Jurkat, Clone E6-1 (cell line): Measurements from ENCODE around the gene CALD1.

ENCODE experiments used
- DNase-seq: peaks from one replicate; pipeline ENCODE4 v3.0.0-alpha.2; 2011; ENCODE audit warnings: low read depth, low spot score
- H3K4me3 ChIP-seq: 2 replicates; pipeline ENCODE4 v1.5.1; 2011; ENCODE audit warnings: mild to moderate bottlenecking, low read length, control low read depth, moderate library complexity

CALD1 gene

DNA sequence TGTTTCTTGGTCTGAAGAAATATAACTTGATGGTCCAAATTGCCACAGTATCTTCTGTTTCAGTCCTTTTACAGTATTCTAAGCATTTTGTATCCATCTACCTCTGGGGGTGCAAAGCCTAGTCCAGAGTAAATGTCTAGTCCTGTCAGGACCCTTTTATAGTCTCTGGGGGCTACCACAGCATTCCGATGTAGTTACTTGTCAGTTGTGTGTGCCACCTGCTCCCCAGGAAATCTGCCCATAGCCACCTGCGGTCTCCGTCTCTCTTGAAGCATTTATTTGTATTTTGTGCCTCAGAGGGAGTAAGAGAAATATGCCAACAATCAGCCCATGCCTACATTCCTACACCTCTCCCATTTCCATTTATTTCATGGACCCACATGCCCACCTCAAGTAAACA is 219.7 kb downstream of the CALD1 start:
- no peak for DNase-seq
- H3K4me3 ChIP-seq: no peak overlapping the region

DNA sequence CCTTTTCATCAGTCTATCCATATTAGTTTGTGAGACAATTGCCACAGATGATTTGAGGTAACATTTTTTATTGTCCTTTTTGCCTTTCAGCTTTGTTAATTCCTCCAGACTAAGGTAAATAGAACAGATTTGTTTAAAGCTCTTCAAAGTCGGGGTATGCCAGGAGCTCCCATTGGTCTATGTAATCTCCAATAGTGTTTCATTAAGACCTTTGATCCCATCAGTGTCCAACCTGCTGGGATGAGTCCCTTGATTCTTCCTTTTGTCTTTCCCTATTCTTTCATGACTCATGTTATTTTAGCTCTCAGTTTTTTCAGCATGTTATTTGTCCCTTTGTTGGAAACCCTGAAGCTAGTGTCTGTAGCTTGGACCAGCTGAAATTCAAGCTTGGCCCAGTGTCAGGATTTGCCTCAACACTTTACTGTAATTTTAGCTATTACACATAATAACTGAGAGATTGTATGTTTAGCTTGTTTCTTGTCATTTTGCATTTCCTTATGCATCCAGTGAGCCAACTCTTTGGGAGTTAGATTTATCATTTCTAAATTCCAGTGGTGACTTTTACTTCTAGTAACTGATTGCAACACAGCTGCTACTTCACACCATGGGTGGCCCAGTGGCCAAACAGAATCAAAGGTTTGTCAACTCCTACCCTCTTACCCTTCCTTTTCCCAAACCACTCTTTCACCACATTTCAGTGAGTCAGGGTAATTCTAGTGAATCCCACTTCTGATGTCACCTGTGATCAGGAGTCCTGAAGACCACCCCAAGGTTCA is 222.1 kb downstream of the CALD1 start:
- no peak overlapping the region for H3K4me3 ChIP-seq
- no peak for DNase-seq

DNA sequence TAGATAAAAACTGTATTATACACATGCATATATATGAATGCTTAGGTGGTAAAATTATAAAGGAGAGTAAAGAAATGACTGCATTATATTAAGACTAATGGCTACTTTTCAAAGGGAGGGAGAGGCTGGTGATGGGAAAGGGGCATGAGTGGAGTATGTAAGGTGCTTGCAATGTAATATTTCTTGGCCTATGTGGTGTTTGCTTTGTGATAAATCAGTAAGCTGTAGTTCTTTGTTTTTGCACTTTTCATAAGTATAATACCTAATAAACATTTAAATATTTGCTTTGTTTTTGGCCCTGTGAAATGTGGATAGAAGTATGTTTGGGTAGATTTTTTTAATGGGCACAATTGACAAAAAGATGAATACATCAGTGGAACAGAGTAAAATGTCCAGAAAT is 232.8 kb downstream of the CALD1 start:
- no peak for DNase-seq
- no peak overlapping the region for H3K4me3 ChIP-seq
